GM23338 (cell line): ENCODE results near the gene PRSS8.

Experiments used
- CREB1 ChIP-seq: fragments of 250-450 bp; sonication (Bioruptor Pico); IDR thresholded peaks from 2 replicates; pipeline ENCODE4 v1.5.0; 2020; ENCODE audit warnings: low read depth, mild to moderate bottlenecking, moderate library complexity
- EZH2 ChIP-seq: fragments of 200-600 bp; sonication (generic); IDR thresholded peaks from one replicate; pipeline ENCODE4 v1.8.0; 2017; ENCODE audit warnings: antibody characterized with exemption, mild to moderate bottlenecking, low read depth; ENCODE audit not compliant: unreplicated experiment
- EZH2phosphoT487 ChIP-seq: fragments of 200-600 bp; sonication (generic); IDR thresholded peaks from one replicate; pipeline ENCODE4 v1.8.1; 2018; ENCODE audit warnings: antibody characterized with exemption; ENCODE audit not compliant: unreplicated experiment
- JUNB ChIP-seq: IDR thresholded peaks from one replicate; pipeline ENCODE4 v1.6.1; 2016; ENCODE audit warnings: antibody characterized with exemption; ENCODE audit not compliant: unreplicated experiment
- POLR2AphosphoS5 ChIP-seq: IDR thresholded peaks from 2 replicates; pipeline ENCODE4 v1.6.1; 2016; ENCODE audit warnings: antibody characterized with exemption, low read depth
- STAT1 ChIP-seq: IDR thresholded peaks from one replicate; pipeline ENCODE4 v1.6.1; 2016; ENCODE audit warnings: antibody characterized with exemption; ENCODE audit not compliant: unreplicated experiment
- ZNF114 ChIP-seq: fragments of 250-450 bp; sonication (Bioruptor Pico); IDR thresholded peaks from 2 replicates; pipeline ENCODE4 v1.5.0; 2020; ENCODE audit warnings: mild to moderate bottlenecking, moderate library complexity
- TF ChIP-seq, protein P1 (sequence below): fragments of 250-450 bp; sonication (Bioruptor Pico); IDR thresholded peaks from 2 replicates; pipeline ENCODE4 v1.5.0; 2020; ENCODE audit warnings: mild to moderate bottlenecking, moderate library complexity
- TF ChIP-seq, protein P2 (sequence below), 2 experiments: fragments of 200-600 bp in 1 of 2; sonication (generic) in 1 of 2; conservative IDR thresholded peaks; 2 replicates each; pipeline versions ENCODE4 v1.5.1 to v1.6.1; 2016 to 2017; ENCODE audit warnings: antibody characterized with exemption in 2 of 2, low read depth in 2 of 2, mild to moderate bottlenecking in 2 of 2, moderate library complexity in 1 of 2
- TF ChIP-seq, protein P3 (sequence below): IDR thresholded peaks from one replicate; pipeline ENCODE4 v1.6.1; 2018; ENCODE audit warnings: antibody characterized with exemption; ENCODE audit not compliant: unreplicated experiment

DNA sequence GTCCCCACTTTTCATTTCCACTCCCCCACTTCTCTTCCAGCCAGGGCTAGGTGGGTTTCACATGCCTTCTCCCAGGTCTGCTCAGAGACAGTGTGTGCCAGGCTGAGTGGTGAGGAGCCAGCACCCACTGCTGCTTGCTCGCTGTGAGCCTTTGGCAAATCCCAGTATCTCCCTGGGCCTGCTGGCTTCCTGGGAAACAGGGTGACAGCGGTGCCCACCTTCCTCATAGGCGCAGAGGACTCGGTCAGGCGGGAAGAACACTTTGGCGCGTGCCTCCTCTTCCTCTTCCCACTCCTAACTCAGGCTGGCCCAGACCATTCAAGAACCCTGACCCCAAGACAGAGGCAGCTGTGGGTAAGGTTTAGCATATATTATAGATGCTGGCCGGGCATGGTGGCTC is 46.3 kb downstream of the PRSS8 start:
- TF ChIP-seq EZH2phosphoT487, result no peak
- no peak for TF ChIP-seq EZH2
- TF ChIP-seq, protein P1, sequence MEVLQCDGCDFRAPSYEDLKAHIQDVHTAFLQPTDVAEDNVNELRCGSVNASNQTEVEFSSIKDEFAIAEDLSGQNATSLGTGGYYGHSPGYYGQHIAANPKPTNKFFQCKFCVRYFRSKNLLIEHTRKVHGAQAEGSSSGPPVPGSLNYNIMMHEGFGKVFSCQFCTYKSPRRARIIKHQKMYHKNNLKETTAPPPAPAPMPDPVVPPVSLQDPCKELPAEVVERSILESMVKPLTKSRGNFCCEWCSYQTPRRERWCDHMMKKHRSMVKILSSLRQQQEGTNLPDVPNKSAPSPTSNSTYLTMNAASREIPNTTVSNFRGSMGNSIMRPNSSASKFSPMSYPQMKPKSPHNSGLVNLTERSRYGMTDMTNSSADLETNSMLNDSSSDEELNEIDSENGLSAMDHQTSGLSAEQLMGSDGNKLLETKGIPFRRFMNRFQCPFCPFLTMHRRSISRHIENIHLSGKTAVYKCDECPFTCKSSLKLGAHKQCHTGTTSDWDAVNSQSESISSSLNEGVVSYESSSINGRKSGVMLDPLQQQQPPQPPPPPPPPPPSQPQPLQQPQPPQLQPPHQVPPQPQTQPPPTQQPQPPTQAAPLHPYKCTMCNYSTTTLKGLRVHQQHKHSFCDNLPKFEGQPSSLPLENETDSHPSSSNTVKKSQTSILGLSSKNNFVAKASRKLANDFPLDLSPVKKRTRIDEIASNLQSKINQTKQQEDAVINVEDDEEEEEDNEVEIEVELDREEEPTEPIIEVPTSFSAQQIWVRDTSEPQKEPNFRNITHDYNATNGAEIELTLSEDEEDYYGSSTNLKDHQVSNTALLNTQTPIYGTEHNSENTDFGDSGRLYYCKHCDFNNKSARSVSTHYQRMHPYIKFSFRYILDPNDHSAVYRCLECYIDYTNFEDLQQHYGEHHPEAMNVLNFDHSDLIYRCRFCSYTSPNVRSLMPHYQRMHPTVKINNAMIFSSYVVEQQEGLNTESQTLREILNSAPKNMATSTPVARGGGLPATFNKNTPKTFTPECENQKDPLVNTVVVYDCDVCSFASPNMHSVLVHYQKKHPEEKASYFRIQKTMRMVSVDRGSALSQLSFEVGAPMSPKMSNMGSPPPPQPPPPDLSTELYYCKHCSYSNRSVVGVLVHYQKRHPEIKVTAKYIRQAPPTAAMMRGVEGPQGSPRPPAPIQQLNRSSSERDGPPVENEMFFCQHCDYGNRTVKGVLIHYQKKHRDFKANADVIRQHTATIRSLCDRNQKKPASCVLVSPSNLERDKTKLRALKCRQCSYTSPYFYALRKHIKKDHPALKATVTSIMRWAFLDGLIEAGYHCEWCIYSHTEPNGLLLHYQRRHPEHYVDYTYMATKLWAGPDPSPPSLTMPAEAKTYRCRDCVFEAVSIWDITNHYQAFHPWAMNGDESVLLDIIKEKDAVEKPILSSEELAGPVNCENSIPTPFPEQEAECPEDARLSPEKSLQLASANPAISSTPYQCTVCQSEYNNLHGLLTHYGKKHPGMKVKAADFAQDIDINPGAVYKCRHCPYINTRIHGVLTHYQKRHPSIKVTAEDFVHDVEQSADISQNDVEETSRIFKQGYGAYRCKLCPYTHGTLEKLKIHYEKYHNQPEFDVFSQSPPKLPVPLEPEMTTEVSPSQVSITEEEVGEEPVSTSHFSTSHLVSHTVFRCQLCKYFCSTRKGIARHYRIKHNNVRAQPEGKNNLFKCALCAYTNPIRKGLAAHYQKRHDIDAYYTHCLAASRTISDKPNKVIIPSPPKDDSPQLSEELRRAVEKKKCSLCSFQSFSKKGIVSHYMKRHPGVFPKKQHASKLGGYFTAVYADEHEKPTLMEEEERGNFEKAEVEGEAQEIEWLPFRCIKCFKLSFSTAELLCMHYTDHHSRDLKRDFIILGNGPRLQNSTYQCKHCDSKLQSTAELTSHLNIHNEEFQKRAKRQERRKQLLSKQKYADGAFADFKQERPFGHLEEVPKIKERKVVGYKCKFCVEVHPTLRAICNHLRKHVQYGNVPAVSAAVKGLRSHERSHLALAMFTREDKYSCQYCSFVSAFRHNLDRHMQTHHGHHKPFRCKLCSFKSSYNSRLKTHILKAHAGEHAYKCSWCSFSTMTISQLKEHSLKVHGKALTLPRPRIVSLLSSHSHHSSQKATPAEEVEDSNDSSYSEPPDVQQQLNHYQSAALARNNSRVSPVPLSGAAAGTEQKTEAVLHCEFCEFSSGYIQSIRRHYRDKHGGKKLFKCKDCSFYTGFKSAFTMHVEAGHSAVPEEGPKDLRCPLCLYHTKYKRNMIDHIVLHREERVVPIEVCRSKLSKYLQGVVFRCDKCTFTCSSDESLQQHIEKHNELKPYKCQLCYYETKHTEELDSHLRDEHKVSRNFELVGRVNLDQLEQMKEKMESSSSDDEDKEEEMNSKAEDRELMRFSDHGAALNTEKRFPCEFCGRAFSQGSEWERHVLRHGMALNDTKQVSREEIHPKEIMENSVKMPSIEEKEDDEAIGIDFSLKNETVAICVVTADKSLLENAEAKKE (CRISPR knock-in tag), result no peak
- TF ChIP-seq, protein P2, sequence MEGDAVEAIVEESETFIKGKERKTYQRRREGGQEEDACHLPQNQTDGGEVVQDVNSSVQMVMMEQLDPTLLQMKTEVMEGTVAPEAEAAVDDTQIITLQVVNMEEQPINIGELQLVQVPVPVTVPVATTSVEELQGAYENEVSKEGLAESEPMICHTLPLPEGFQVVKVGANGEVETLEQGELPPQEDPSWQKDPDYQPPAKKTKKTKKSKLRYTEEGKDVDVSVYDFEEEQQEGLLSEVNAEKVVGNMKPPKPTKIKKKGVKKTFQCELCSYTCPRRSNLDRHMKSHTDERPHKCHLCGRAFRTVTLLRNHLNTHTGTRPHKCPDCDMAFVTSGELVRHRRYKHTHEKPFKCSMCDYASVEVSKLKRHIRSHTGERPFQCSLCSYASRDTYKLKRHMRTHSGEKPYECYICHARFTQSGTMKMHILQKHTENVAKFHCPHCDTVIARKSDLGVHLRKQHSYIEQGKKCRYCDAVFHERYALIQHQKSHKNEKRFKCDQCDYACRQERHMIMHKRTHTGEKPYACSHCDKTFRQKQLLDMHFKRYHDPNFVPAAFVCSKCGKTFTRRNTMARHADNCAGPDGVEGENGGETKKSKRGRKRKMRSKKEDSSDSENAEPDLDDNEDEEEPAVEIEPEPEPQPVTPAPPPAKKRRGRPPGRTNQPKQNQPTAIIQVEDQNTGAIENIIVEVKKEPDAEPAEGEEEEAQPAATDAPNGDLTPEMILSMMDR (conservative IDR thresholded peaks at IDR 0.05; ENCODE audit: low read depth in 2 of 2), result no peak
- TF ChIP-seq, protein P3, sequence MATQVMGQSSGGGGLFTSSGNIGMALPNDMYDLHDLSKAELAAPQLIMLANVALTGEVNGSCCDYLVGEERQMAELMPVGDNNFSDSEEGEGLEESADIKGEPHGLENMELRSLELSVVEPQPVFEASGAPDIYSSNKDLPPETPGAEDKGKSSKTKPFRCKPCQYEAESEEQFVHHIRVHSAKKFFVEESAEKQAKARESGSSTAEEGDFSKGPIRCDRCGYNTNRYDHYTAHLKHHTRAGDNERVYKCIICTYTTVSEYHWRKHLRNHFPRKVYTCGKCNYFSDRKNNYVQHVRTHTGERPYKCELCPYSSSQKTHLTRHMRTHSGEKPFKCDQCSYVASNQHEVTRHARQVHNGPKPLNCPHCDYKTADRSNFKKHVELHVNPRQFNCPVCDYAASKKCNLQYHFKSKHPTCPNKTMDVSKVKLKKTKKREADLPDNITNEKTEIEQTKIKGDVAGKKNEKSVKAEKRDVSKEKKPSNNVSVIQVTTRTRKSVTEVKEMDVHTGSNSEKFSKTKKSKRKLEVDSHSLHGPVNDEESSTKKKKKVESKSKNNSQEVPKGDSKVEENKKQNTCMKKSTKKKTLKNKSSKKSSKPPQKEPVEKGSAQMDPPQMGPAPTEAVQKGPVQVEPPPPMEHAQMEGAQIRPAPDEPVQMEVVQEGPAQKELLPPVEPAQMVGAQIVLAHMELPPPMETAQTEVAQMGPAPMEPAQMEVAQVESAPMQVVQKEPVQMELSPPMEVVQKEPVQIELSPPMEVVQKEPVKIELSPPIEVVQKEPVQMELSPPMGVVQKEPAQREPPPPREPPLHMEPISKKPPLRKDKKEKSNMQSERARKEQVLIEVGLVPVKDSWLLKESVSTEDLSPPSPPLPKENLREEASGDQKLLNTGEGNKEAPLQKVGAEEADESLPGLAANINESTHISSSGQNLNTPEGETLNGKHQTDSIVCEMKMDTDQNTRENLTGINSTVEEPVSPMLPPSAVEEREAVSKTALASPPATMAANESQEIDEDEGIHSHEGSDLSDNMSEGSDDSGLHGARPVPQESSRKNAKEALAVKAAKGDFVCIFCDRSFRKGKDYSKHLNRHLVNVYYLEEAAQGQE, result no peak
- no peak for TF ChIP-seq CREB1 (CRISPR knock-in tag)
- no peak for TF ChIP-seq POLR2AphosphoS5
- TF ChIP-seq JUNB, result no peak
- TF ChIP-seq ZNF114 (CRISPR knock-in tag), result no peak
- TF ChIP-seq STAT1, result no peak
